K562 (cell line): ENCODE measurements around the gene PAM. TPM values are rescaled to one million over a fixed set of nuclear protein-coding genes. Genes with fewer than 3 reads are reported as not detected.

Experiments
- ARHGAP35 ChIP-seq: fragments of 450-650 bp; IDR thresholded peaks from 2 replicates; pipeline ENCODE4 v1.6.1; 2018; ENCODE audit not compliant: partially characterized antibody
- HDAC6 ChIP-seq: IDR thresholded peaks from 2 replicates; pipeline ENCODE4 v1.6.1; 2012; ENCODE audit warnings: low read depth, mild to moderate bottlenecking, control low read depth, inconsistent platforms, low read length, moderate library complexity
- JUNB ChIP-seq: fragments of 450-650 bp; formaldehyde crosslinking; conservative IDR thresholded peaks from 2 replicates; pipeline ENCODE4 v1.4.0; 2020; ENCODE audit warnings: mild to moderate bottlenecking
- NCOA1 ChIP-seq: fragments of 450-650 bp; IDR thresholded peaks from 2 replicates; pipeline ENCODE4 v1.6.1; 2016; ENCODE audit warnings: low read depth
- NR4A1 ChIP-seq, 2 experiments: fragments of 250-450 bp in 1 of 2; fragments of 450-650 bp in 1 of 2; sonication (Bioruptor Pico) in 1 of 2; IDR thresholded peaks; 2 replicates each; pipeline versions ENCODE4 v1.4.0 to v1.6.1; 2016 to 2020; ENCODE audit warnings: mild to moderate bottlenecking in 2 of 2, missing compliant biosample characterization in 1 of 2, missing genetic modification characterization in 1 of 2, moderate library complexity in 1 of 2
- PHTF2 ChIP-seq: fragments of 250-450 bp; sonication (Bioruptor Pico); IDR thresholded peaks from 2 replicates; pipeline ENCODE4 v1.5.0; 2021; ENCODE audit warnings: mild to moderate bottlenecking
- PYGO2 ChIP-seq: fragments of 450-650 bp; IDR thresholded peaks from 2 replicates; pipeline ENCODE4 v1.6.1; 2016; ENCODE audit warnings: mild to moderate bottlenecking, missing genetic modification characterization, moderate library complexity, missing compliant biosample characterization
- SIRT6 ChIP-seq: IDR thresholded peaks from one replicate; pipeline ENCODE4 v1.6.1; 2012; ENCODE audit warnings: low read depth, mild to moderate bottlenecking, control low read depth, inconsistent platforms, low read length, moderate library complexity
- SMAD1 ChIP-seq: fragments of 150-350 bp; IDR thresholded peaks from 2 replicates; pipeline ENCODE4 v1.6.1; 2014; ENCODE audit warnings: low read length, low read depth; ENCODE audit not compliant: partially characterized antibody
- TOE1 ChIP-seq, 2 experiments: fragments of 450-650 bp in 1 of 2; sonication (generic) in 1 of 2; formaldehyde crosslinking in 1 of 2; IDR thresholded peaks; 2 replicates each; pipeline versions ENCODE4 v1.7.1 to v1.8.0; 2016 to 2022; ENCODE audit warnings: borderline replicate concordance in 2 of 2, mild to moderate bottlenecking in 2 of 2, antibody characterized with exemption in 1 of 2, inconsistent platforms in 1 of 2, low read depth in 1 of 2, missing genetic modification reagents in 1 of 2, moderate library complexity in 1 of 2
- ZKSCAN8 ChIP-seq: fragments of 200-800 bp; sonication (Bioruptor generic); IDR thresholded peaks from 2 replicates; pipeline ENCODE4 v1.6.1; 2016; ENCODE audit warnings: missing genetic modification characterization, missing compliant biosample characterization
- ZNF23 ChIP-seq: fragments of 250-450 bp; sonication (Bioruptor Pico); IDR thresholded peaks from 2 replicates; pipeline ENCODE4 v1.4.0; 2020; ENCODE audit warnings: mild to moderate bottlenecking
- ZNF24 ChIP-seq: fragments of 450-650 bp; IDR thresholded peaks from 2 replicates; pipeline ENCODE4 v1.6.1; 2016
- ZNF354B ChIP-seq: fragments of 250-450 bp; sonication (Bioruptor Pico); IDR thresholded peaks from 2 replicates; pipeline ENCODE4 v1.4.0; 2020
- ZNF780A ChIP-seq: fragments of 250-450 bp; sonication (Bioruptor Pico); IDR thresholded peaks from 2 replicates; pipeline ENCODE4 v1.5.0; 2021; ENCODE audit warnings: mild to moderate bottlenecking
- polyA plus RNA-seq, 8 experiments: library from polyadenylated mRNA; depleted of rRNA in 4 of 8; stranded (reverse) in 5 of 8; unstranded in 3 of 8; fragments of >200 nt; fragmentation: Nextera tagmentation in 2 of 8; fragmentation: Illumina TruSeq in 1 of 8; extraction: Ambion mirVana in 2 of 8; extraction: Trizol in 1 of 8; gene quantifications; 2 replicates each; pipeline versions ENCODE4 v1.2.1 to v1.2.3, GENCODE V29; 2011 to 2014; ENCODE audit warnings: inconsistent platforms in 1 of 8, missing spikeins in 1 of 8
- total RNA-seq, 7 experiments: library from RNA; depleted of rRNA in 6 of 7; stranded (reverse); fragments of >200 nt in 6 of 7; fragmentation: Illumina TruSeq in 2 of 7; extraction: Trizol in 2 of 7; gene quantifications; 2 replicates each; pipeline versions ENCODE4 v1.2.1 to v1.2.3, GENCODE V29; 2011 to 2021; ENCODE audit warnings: low replicate concordance in 1 of 7
- TF ChIP-seq, protein P1 (sequence below): fragments of 250-450 bp; sonication (Bioruptor Pico); IDR thresholded peaks from 2 replicates; pipeline ENCODE4 v1.4.0; 2020; ENCODE audit warnings: mild to moderate bottlenecking, moderate library complexity, borderline replicate concordance
- TF ChIP-seq, protein P2 (sequence below), 2 experiments: fragments of 150-350 bp in 1 of 2; IDR thresholded peaks; 2 replicates each; pipeline ENCODE4 v1.6.1; 2012 to 2016; ENCODE audit warnings: low read depth in 2 of 2, low read length in 2 of 2, mild to moderate bottlenecking in 1 of 2, moderate library complexity in 1 of 2
- TF ChIP-seq, protein P3 (sequence below): fragments of 450-650 bp; IDR thresholded peaks from 2 replicates; pipeline ENCODE4 v1.6.1; 2017; ENCODE audit warnings: antibody characterized with exemption, mild to moderate bottlenecking

The PAM gene
- total and polyA plus RNA-seq, 9 of the 15 experiments (the other 6 are each of a cell fraction or from before 2014, with no cell fraction given), result 0.39 to 3.1 (median 0.77) TPM

DNA sequence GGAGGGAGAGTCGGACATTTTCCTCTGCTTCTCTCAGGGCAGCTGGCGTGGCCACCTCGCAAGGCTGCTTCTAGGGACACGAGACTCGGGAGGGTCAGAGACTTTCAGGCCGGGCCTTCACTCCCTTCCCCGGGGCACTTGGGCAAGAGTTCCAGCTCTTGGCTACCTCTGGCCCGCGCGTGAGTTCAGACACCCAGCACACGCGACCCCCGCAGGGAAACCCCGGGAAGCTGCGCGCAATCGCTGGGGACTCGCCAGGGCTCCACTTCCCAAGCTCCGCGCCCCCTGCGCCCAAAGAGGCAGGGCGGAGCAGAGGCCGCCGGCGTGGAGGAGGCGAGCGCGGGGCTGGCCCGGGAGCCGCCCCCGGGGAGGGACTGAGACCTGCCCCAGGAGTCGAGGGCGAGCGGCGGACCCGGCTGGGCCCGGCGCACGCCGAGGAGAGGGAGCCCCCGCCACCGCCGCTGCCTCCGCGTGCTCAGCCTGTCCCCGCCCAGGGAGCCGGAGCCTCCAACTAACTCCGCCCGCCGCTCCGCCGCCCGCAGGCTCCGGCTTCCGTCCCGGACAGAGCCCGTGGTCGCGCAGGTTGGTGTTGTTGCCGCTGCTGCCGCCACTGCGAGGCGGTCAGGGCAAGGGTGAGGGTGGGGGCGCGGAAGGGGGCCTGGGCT, at the start of gene PAM (continued):
- TF ChIP-seq PHTF2 (no peak), PYGO2 (no peak), NR4A1 (CRISPR knock-in tag; IDR thresholded peaks at IDR 0.05) (no peak), NR4A1 (tag; IDR thresholded peaks at IDR 0.05) (no peak), ZKSCAN8 (CRISPR knock-in tag) (no peak), ARHGAP35 (no peak), JUNB (CRISPR knock-in tag) (no peak), SMAD1 (no peak), SIRT6 (no peak), TOE1 (IDR thresholded peaks at IDR 0.05; ENCODE audit: borderline replicate concordance) (no peak), TOE1 (CRISPR knock-in tag; IDR thresholded peaks at IDR 0.05; ENCODE audit: borderline replicate concordance, low read depth) (no peak), ZNF24 (no peak), ZNF780A (CRISPR knock-in tag) (no peak), ZNF354B (CRISPR knock-in tag) (no peak), NCOA1 (no peak), HDAC6 (no peak), ZNF23 (CRISPR knock-in tag) (no peak)
- TF ChIP-seq, protein P1, sequence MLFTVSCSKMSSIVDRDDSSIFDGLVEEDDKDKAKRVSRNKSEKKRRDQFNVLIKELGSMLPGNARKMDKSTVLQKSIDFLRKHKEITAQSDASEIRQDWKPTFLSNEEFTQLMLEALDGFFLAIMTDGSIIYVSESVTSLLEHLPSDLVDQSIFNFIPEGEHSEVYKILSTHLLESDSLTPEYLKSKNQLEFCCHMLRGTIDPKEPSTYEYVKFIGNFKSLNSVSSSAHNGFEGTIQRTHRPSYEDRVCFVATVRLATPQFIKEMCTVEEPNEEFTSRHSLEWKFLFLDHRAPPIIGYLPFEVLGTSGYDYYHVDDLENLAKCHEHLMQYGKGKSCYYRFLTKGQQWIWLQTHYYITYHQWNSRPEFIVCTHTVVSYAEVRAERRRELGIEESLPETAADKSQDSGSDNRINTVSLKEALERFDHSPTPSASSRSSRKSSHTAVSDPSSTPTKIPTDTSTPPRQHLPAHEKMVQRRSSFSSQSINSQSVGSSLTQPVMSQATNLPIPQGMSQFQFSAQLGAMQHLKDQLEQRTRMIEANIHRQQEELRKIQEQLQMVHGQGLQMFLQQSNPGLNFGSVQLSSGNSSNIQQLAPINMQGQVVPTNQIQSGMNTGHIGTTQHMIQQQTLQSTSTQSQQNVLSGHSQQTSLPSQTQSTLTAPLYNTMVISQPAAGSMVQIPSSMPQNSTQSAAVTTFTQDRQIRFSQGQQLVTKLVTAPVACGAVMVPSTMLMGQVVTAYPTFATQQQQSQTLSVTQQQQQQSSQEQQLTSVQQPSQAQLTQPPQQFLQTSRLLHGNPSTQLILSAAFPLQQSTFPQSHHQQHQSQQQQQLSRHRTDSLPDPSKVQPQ (CRISPR knock-in tag), result no peak
- TF ChIP-seq, protein P2, sequence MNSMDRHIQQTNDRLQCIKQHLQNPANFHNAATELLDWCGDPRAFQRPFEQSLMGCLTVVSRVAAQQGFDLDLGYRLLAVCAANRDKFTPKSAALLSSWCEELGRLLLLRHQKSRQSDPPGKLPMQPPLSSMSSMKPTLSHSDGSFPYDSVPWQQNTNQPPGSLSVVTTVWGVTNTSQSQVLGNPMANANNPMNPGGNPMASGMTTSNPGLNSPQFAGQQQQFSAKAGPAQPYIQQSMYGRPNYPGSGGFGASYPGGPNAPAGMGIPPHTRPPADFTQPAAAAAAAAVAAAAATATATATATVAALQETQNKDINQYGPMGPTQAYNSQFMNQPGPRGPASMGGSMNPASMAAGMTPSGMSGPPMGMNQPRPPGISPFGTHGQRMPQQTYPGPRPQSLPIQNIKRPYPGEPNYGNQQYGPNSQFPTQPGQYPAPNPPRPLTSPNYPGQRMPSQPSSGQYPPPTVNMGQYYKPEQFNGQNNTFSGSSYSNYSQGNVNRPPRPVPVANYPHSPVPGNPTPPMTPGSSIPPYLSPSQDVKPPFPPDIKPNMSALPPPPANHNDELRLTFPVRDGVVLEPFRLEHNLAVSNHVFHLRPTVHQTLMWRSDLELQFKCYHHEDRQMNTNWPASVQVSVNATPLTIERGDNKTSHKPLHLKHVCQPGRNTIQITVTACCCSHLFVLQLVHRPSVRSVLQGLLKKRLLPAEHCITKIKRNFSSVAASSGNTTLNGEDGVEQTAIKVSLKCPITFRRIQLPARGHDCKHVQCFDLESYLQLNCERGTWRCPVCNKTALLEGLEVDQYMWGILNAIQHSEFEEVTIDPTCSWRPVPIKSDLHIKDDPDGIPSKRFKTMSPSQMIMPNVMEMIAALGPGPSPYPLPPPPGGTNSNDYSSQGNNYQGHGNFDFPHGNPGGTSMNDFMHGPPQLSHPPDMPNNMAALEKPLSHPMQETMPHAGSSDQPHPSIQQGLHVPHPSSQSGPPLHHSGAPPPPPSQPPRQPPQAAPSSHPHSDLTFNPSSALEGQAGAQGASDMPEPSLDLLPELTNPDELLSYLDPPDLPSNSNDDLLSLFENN (IDR thresholded peaks at IDR 0.05; ENCODE audit: low read depth in 2 of 2, low read length in 2 of 2), result no peak
- TF ChIP-seq, protein P3, sequence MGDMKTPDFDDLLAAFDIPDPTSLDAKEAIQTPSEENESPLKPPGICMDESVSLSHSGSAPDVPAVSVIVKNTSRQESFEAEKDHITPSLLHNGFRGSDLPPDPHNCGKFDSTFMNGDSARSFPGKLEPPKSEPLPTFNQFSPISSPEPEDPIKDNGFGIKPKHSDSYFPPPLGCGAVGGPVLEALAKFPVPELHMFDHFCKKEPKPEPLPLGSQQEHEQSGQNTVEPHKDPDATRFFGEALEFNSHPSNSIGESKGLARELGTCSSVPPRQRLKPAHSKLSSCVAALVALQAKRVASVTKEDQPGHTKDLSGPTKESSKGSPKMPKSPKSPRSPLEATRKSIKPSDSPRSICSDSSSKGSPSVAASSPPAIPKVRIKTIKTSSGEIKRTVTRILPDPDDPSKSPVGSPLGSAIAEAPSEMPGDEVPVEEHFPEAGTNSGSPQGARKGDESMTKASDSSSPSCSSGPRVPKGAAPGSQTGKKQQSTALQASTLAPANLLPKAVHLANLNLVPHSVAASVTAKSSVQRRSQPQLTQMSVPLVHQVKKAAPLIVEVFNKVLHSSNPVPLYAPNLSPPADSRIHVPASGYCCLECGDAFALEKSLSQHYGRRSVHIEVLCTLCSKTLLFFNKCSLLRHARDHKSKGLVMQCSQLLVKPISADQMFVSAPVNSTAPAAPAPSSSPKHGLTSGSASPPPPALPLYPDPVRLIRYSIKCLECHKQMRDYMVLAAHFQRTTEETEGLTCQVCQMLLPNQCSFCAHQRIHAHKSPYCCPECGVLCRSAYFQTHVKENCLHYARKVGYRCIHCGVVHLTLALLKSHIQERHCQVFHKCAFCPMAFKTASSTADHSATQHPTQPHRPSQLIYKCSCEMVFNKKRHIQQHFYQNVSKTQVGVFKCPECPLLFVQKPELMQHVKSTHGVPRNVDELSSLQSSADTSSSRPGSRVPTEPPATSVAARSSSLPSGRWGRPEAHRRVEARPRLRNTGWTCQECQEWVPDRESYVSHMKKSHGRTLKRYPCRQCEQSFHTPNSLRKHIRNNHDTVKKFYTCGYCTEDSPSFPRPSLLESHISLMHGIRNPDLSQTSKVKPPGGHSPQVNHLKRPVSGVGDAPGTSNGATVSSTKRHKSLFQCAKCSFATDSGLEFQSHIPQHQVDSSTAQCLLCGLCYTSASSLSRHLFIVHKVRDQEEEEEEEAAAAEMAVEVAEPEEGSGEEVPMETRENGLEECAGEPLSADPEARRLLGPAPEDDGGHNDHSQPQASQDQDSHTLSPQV, result no peak
